ENCODE data around the gene EID2.

The EID2 gene

DNA sequence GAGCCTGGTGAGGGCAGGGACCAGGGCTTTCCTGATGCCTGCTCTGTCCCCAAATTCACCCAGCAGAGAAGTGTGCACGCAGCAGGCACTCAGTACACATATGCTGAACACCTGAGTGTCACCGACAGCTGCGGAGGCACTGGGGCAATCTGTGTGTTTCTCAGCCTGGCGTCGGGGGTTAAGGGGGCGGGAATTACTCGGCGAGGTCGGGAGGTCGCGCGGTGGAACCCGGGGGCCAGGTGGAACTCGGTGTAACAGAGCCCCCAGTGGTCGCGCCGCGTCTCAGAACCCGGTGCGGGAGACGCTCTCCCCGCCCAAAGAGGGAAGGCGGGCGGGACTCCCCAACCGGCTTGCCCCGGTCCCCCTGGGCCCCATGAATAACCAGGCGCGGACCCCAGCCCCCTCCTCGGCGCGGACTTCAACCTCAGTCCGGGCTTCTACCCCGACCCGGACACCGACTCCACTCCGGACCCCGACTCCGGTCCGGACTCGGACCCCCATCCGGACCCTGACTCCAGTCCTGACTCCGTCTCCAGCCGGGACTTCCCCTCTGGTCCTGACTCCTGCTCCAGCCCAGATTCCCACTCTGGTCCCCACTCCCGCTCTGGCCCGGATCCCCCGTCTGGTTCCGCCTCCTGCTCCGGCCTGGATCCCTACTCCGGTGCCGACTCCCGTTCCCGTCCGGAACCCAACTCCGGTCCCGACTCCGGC is 25.0 kb downstream of the EID2 start, which contains the start of gene SELENOV:
TSS of gene SELENOV (plus strand) at position 300 of the 711 bp plus-strand sequence. CDS start at position 374, 74 bp downstream.
- Histone ChIP-seq H3K4me3 (ENCODE audit: low read length) (peak within 1 kb of the TSS; percentile 35), H3K4me2 (ENCODE audit: low read length) (peak within 1 kb of the TSS; percentile 56), H3K4me1 (ENCODE audit: control insufficient read depth, insufficient read depth, low read length) (peaks cover 12% of the 10 kb centered on the region), H3K36me3 (ENCODE audit: insufficient read depth, low read length) (no peaks in the 10 kb centered on the region), H3K9ac (ENCODE audit: low read depth, low read length) (no peak within 1 kb of the TSS), H3K27me3 (ENCODE audit: control insufficient read depth, insufficient read depth, low read length) (peaks cover 48% of the 10 kb centered on the region), H3K9me3 (replicated peaks; ENCODE audit: low read length) (no peaks in the 10 kb centered on the region)

DNA sequence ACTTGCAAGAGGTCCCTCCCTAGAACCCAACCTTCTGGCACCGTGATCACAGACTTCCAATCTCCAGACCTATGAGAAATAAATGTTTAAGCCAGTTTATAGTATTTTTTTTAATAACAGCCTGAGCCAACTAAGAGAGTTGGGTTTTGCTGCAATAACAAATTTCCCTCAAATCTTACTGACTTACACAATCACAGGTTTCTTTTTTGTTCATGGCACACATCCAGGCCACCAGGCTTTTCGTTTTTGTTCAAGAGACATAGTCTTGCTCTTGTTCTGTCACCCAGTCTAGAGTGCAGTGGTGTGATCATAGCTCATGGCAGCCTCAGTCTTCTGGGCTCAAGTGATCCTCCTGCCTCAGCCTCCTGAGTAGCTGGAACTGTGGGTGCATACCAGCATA is 27.0 kb downstream of the EID2 start:
- no peak overlapping the region for H3K4me3 ChIP-seq (ENCODE audit: low read length)
- no peak overlapping the region for H3K4me2 ChIP-seq (ENCODE audit: low read length)
- peaks cover 12% of the 10 kb centered on the region for H3K4me1 ChIP-seq (ENCODE audit: control insufficient read depth, insufficient read depth, low read length)
- H3K9ac ChIP-seq (ENCODE audit: low read depth, low read length): no peak overlapping the region
- H3K9me3 ChIP-seq (replicated peaks; ENCODE audit: low read length): no peaks in the 10 kb centered on the region
- no peaks in the 10 kb centered on the region for H3K36me3 ChIP-seq (ENCODE audit: insufficient read depth, low read length)
- H3K27me3 ChIP-seq (ENCODE audit: control insufficient read depth, insufficient read depth, low read length): peaks cover 54% of the 10 kb centered on the region

- peaks cover 49% of the 10 kb centered on the region for H3K27me3 ChIP-seq (ENCODE audit: control insufficient read depth, insufficient read depth, low read length)
- no peak overlapping the region for H3K9ac ChIP-seq (ENCODE audit: low read depth, low read length)
- no peaks in the 10 kb centered on the region for H3K36me3 ChIP-seq (ENCODE audit: insufficient read depth, low read length)
- no peak overlapping the region for H3K4me3 ChIP-seq (ENCODE audit: low read length)
- H3K4me1 ChIP-seq (ENCODE audit: control insufficient read depth, insufficient read depth, low read length): peaks cover 13% of the 10 kb centered on the region
- no peaks in the 10 kb centered on the region for H3K9me3 ChIP-seq (replicated peaks; ENCODE audit: low read length)
- H3K4me2 ChIP-seq (ENCODE audit: low read length): no peak overlapping the region
These were observed 30.7 kb downstream of the EID2 start for GRCh38 chr19:39509233-39509632.

DNA sequence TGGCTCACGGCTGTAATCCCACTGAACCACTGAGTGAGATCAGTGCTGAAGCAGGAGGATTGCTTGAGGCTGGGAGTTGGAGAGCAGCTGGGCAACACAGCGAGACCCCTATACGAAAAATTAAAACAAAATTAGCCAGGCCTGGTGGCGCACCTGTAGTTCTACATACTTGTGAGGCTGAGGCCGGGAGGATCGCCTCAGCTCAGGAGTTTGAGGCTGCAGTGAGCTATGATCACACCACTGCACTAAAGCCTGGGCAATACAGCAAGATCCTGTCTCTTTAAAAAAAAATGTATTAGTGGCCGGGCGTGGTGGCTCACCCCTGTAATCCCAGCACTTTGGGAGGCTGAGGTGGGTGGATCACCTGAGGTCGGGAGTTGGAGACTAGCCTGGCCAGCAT is 31.3 kb downstream of the EID2 start:
- Histone ChIP-seq H3K4me3 (ENCODE audit: low read length) (no peak overlapping the region), H3K9me3 (replicated peaks; ENCODE audit: low read length) (no peaks in the 10 kb centered on the region), H3K4me1 (ENCODE audit: control insufficient read depth, insufficient read depth, low read length) (peaks cover 13% of the 10 kb centered on the region), H3K9ac (ENCODE audit: low read depth, low read length) (no peak overlapping the region), H3K27me3 (ENCODE audit: control insufficient read depth, insufficient read depth, low read length) (peaks cover 48% of the 10 kb centered on the region), H3K4me2 (ENCODE audit: low read length) (no peak overlapping the region), H3K36me3 (ENCODE audit: insufficient read depth, low read length) (no peaks in the 10 kb centered on the region)

DNA sequence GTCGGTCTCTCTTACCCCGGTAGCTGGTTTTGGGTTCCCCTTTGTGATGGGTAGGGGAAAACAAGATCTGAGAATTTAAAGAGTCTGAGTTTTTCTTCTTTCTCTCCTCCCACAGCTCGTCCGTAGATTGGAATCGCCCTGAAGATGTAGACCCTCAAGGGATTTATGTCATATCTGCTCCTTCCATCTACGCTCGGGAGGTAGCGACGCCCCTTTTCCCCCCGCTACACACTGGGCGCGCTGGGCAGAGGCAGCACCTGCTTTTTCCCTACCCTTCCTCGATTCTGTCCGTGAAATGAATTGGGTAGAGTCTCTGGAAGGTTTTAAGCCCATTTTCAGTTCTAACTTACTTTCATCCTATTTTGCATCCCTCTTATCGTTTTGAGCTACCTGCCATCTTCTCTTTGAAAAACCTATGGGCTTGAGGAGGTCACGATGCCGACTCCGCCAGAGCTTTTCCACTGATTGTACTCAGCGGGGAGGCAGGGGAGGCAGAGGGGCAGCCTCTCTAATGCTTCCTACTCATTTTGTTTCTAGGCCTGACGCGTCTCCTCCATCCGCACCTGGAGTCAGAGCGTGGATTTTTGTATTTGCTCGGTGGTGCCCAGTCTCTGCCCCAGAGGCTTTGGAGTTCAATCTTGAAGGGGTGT is 32.1 kb downstream of the EID2 start:
- Histone ChIP-seq H3K9ac (ENCODE audit: low read depth, low read length) (peak overlapping the region; percentile 18), H3K4me2 (ENCODE audit: low read length) (peak overlapping the region; percentile 90), H3K9me3 (replicated peaks; ENCODE audit: low read length) (no peaks in the 10 kb centered on the region), H3K36me3 (ENCODE audit: insufficient read depth, low read length) (no peaks in the 10 kb centered on the region), H3K4me1 (ENCODE audit: control insufficient read depth, insufficient read depth, low read length) (peaks cover 13% of the 10 kb centered on the region), H3K27me3 (ENCODE audit: control insufficient read depth, insufficient read depth, low read length) (peaks cover 47% of the 10 kb centered on the region), H3K4me3 (ENCODE audit: low read length) (peak overlapping the region; percentile 74)

DNA sequence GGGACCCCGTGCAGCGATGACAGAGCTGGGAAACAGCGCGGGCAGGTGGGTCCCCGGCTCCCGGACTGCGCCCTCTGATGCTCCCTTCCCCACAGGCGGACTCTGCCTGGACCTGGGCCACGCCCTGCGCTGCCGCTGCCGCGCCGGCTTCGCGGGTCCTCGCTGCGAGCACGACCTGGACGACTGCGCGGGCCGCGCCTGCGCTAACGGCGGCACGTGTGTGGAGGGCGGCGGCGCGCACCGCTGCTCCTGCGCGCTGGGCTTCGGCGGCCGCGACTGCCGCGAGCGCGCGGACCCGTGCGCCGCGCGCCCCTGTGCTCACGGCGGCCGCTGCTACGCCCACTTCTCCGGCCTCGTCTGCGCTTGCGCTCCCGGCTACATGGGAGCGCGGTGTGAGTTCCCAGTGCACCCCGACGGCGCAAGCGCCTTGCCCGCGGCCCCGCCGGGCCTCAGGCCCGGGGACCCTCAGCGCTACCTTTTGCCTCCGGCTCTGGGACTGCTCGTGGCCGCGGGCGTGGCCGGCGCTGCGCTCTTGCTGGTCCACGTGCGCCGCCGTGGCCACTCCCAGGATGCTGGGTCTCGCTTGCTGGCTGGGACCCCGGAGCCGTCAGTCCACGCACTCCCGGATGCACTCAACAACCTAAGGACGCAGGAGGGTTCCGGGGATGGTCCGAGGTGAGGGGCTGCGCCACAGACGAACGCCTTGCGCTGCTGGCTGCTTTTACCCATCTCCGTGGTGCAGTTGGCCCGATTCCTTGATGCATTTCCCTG is 32.8 kb downstream of the EID2 start:
- H3K9me3 ChIP-seq (replicated peaks; ENCODE audit: low read length): no peaks in the 10 kb centered on the region
- H3K27me3 ChIP-seq (ENCODE audit: control insufficient read depth, insufficient read depth, low read length): peaks cover 47% of the 10 kb centered on the region
- peaks cover 13% of the 10 kb centered on the region for H3K4me1 ChIP-seq (ENCODE audit: control insufficient read depth, insufficient read depth, low read length)
- peak overlapping the region; percentile 90 for H3K4me2 ChIP-seq (ENCODE audit: low read length)
- peak overlapping the region; percentile 74 for H3K4me3 ChIP-seq (ENCODE audit: low read length)
- H3K9ac ChIP-seq (ENCODE audit: low read depth, low read length): peak overlapping the region; percentile 18
- H3K36me3 ChIP-seq (ENCODE audit: insufficient read depth, low read length): no peaks in the 10 kb centered on the region

- Histone ChIP-seq H3K27me3 (ENCODE audit: control insufficient read depth, insufficient read depth, low read length) (peaks cover 47% of the 10 kb centered on the region), H3K4me1 (ENCODE audit: control insufficient read depth, insufficient read depth, low read length) (peaks cover 13% of the 10 kb centered on the region), H3K4me3 (ENCODE audit: low read length) (peak overlapping the region; percentile 74), H3K4me2 (ENCODE audit: low read length) (peak overlapping the region; percentile 90), H3K9me3 (replicated peaks; ENCODE audit: low read length) (no peaks in the 10 kb centered on the region), H3K9ac (ENCODE audit: low read depth, low read length) (no peak overlapping the region), H3K36me3 (ENCODE audit: insufficient read depth, low read length) (no peaks in the 10 kb centered on the region)
These were observed 33.4 kb downstream of the EID2 start for GRCh38 chr19:39506598-39506943.

GRCh38 chr19:39502640-39503417 is 37.1 kb downstream of the EID2 start:
- Histone ChIP-seq H3K4me2 (ENCODE audit: low read length) (peak overlapping the region; percentile 47), H3K27me3 (ENCODE audit: control insufficient read depth, insufficient read depth, low read length) (peaks cover 62% of the 10 kb centered on the region), H3K9ac (ENCODE audit: low read depth, low read length) (no peak overlapping the region), H3K4me1 (ENCODE audit: control insufficient read depth, insufficient read depth, low read length) (peaks cover 24% of the 10 kb centered on the region), H3K9me3 (replicated peaks; ENCODE audit: low read length) (no peaks in the 10 kb centered on the region), H3K4me3 (ENCODE audit: low read length) (no peak overlapping the region), H3K36me3 (ENCODE audit: insufficient read depth, low read length) (no peaks in the 10 kb centered on the region)

DNA sequence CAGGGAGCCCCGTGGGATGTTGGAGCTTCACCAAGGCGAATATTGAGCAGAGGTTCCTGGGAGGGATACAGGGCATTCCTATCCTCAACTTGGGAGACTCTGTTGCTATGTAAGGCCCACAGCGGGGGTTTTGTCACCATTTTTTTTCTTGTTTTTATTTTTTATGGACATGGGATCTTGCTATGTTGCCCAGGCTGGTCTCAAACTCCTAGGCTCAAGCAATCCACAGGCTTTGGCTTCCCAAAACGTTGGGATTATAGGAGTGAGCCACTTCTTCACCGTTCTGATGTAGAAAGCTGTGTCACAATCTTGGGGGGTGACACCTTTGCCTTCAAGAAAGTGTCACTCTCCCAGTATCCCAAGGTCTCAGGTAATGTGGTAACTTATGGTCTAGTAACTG is 38.6 kb downstream of the EID2 start:
- H3K4me2 ChIP-seq (ENCODE audit: low read length): no peak overlapping the region
- H3K9me3 ChIP-seq (replicated peaks; ENCODE audit: low read length): no peaks in the 10 kb centered on the region
- H3K4me3 ChIP-seq (ENCODE audit: low read length): no peak overlapping the region
- no peaks in the 10 kb centered on the region for H3K36me3 ChIP-seq (ENCODE audit: insufficient read depth, low read length)
- H3K27me3 ChIP-seq (ENCODE audit: control insufficient read depth, insufficient read depth, low read length): peaks cover 54% of the 10 kb centered on the region
- H3K9ac ChIP-seq (ENCODE audit: low read depth, low read length): no peak overlapping the region
- H3K4me1 ChIP-seq (ENCODE audit: control insufficient read depth, insufficient read depth, low read length): peaks cover 13% of the 10 kb centered on the region

GRCh38 chr19:39500543-39500942 is 39.4 kb downstream of the EID2 start:
- H3K4me2 ChIP-seq (ENCODE audit: low read length): no peak overlapping the region
- no peaks in the 10 kb centered on the region for H3K36me3 ChIP-seq (ENCODE audit: insufficient read depth, low read length)
- H3K4me1 ChIP-seq (ENCODE audit: control insufficient read depth, insufficient read depth, low read length): peaks cover 13% of the 10 kb centered on the region
- H3K27me3 ChIP-seq (ENCODE audit: control insufficient read depth, insufficient read depth, low read length): peaks cover 54% of the 10 kb centered on the region
- no peak overlapping the region for H3K4me3 ChIP-seq (ENCODE audit: low read length)
- no peaks in the 10 kb centered on the region for H3K9me3 ChIP-seq (replicated peaks; ENCODE audit: low read length)
- H3K9ac ChIP-seq (ENCODE audit: low read depth, low read length): no peak overlapping the region

DNA sequence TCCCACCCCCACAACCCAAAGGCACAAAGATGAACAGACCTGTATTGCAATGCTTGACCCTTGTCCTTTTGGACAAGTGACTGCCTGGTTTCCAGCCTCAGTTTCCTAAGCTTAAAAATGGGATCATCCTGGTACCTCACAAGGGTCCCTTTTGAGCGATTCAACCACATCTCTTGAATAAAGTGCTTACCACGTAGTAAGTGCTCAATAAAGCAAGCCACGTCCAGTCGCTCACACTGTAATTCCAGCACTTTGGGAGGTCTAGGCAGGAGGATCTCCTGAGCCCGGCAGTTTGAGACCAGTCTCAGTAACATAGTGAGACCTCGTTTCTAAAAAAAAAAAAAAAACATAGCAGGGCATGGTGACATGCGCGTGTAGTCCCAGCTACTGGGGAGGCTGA is 40.0 kb downstream of the EID2 start:
- Histone ChIP-seq H3K27me3 (ENCODE audit: control insufficient read depth, insufficient read depth, low read length) (peaks cover 53% of the 10 kb centered on the region), H3K4me2 (ENCODE audit: low read length) (no peak overlapping the region), H3K9ac (ENCODE audit: low read depth, low read length) (no peak overlapping the region), H3K4me3 (ENCODE audit: low read length) (no peak overlapping the region), H3K4me1 (ENCODE audit: control insufficient read depth, insufficient read depth, low read length) (peaks cover 13% of the 10 kb centered on the region), H3K9me3 (replicated peaks; ENCODE audit: low read length) (no peaks in the 10 kb centered on the region), H3K36me3 (ENCODE audit: insufficient read depth, low read length) (no peaks in the 10 kb centered on the region)
